ENCODE measurements around the gene CRTC1.

CRTC1 gene

GRCh38 chr19:18780631-18781030, 97.2 kb downstream of the CRTC1 start:
- DNase-seq (ENCODE audit: extremely low read depth in 1 of 2, low read depth in 1 of 2), result no peak

- no peak for DNase-seq (ENCODE audit: extremely low read depth in 1 of 2, low read depth in 1 of 2)
Measured at GRCh38 chr19:18781047-18781600, 97.6 kb downstream of the CRTC1 start.

DNA sequence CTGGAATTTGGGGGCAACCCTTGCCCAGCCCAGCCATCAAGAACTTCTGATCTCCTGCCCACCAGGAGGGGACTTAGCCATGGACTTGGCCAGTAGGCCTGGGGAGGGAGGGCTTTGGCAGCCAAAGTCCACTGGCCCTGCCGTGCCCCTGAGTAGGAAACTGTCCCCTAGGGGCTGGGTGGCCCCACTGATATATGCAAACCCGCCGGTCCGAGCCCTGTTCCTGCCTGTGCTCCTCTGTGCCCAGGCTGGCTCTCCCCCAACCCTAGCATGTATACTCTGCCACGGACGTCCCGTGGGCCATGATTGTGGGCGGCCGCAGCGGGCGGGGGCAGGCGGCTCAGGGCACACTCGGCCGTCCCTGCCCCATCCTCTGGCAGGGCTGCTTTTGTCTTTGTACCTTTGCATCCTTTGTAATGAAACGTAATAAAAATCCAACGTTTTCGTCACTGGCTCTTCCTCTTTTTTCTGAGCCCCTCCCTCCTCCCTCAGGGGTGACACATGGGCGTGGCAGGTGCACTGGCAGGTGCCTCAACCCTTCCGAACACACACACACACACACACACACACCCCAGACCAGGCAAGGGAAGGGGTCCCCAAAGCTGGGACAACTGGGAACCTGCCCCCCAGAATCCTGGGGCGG, 98.5 kb downstream of the CRTC1 start:
- no peak for DNase-seq (ENCODE audit: extremely low read depth in 1 of 2, low read depth in 1 of 2)

GRCh38 chr19:18782559-18783225, 99.2 kb downstream of the CRTC1 start:
- DNase-seq (ENCODE audit: extremely low read depth in 1 of 2, low read depth in 1 of 2), result no peak

DNA sequence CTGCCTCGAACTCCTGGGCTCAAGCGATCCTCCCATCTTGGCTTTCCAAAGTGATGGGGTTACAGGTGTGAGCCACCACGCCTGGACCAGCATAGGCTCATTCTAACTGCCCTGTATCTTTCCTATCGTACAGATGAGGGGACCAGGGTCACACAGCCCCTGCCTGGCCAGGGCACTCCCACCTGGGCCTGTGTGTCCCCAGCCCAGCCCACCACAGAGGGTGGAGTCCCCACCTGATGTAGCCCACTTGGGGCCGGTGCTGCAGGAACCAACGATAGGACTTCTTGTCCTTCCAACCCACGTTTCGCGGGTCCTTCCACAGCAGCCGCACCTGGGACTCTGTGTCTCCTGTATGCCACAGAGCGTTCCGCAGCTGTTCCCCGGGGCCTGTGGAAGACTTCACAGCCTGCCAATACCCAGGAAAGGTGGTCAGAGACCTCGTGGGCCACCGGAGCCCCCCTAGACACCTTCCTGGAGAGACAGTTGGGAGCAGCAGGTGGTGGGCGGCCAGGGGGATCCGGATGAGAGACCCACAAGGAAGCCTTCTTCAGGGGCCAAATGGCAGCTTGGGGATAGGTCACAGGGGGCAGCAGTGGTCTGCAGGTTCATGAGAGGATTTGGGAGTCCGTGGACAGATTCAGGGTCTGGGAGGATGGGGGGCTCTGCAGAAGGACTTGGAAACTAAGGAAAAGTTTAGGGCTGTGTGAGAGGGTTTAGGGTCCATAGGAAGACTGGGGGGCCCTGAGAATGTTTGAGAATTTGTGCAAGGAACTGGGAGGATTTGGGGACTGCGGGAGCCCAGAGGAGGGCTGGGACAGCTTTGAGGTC, 100.7 kb downstream of the CRTC1 start:
- DNase-seq (ENCODE audit: extremely low read depth in 1 of 2, low read depth in 1 of 2), result no peak

DNA sequence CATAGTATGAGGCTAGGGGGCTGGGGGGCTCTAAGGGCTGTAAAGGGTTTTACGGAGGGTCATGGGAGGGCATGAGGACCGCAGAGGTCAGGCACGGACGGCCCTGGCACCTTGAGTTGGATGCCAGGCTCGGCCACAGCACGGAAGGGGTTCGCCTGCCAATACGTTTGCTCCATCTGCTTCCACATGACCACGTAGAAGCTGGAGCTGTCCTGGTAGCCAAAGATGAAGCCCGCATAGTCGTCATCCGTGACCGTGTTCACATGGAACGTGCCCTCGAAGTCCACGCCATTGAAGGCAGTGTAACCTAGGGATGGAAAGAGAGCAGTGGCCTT, 101.3 kb downstream of the CRTC1 start:
- DNase-seq (ENCODE audit: extremely low read depth in 1 of 2, low read depth in 1 of 2), result no peak

- peak; percentile 24 to 57 for DNase-seq (ENCODE audit: extremely low read depth in 1 of 2, low read depth in 1 of 2)
Measured at GRCh38 chr19:18785179-18786124, 102.0 kb downstream of the CRTC1 start.

DNA sequence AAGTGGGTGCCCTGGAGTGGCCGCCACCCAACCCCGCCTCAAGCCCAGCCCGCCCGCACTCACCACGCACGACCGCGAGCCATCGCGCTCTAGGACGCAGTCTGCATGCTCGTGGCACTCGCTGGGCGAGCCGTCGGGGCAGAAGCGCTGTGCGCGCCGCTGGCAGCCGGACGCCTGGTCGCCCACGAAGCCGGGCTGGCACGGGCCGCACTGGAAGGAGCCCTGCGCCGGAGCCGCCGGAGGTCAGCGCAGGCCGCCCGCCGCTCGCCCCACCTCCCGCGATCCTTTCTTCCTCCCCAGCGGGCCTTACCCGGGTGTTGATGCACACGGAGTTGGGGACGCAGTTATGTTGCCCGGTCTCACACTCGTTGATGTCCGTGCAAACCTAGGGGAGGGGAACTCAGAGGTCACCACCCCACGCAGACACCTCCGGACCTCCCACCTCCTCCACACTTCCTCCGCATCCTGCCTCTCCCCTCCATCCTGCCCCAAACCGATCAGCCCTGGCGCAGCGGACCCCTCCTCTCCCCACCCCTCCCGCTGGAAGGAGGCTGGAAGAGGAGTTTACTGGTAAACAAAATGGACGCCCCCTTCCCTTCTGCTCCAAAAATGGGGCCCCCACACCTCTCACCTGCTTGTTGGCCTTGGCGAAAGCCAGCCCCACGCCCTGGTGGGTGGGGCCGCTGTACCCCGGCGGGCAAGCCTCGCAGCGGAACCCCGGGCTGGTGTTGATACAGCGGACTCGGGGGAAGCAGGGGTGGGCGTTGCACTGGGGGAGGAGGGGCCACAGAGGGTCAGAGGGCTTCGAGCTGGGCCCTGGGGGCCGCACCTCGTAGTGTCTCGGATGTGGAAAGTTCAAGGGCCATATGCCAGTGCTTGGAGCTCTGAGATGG, 105.3 kb downstream of the CRTC1 start:
- no peak for DNase-seq (ENCODE audit: extremely low read depth in 1 of 2, low read depth in 1 of 2)

GRCh38 chr19:18789422-18789869, 106.0 kb downstream of the CRTC1 start:
- DNase-seq (ENCODE audit: extremely low read depth in 1 of 2, low read depth in 1 of 2), result no peak

- no peak for DNase-seq (ENCODE audit: extremely low read depth in 1 of 2, low read depth in 1 of 2)
Measured at GRCh38 chr19:18789883-18790565, 106.5 kb downstream of the CRTC1 start.

DNA sequence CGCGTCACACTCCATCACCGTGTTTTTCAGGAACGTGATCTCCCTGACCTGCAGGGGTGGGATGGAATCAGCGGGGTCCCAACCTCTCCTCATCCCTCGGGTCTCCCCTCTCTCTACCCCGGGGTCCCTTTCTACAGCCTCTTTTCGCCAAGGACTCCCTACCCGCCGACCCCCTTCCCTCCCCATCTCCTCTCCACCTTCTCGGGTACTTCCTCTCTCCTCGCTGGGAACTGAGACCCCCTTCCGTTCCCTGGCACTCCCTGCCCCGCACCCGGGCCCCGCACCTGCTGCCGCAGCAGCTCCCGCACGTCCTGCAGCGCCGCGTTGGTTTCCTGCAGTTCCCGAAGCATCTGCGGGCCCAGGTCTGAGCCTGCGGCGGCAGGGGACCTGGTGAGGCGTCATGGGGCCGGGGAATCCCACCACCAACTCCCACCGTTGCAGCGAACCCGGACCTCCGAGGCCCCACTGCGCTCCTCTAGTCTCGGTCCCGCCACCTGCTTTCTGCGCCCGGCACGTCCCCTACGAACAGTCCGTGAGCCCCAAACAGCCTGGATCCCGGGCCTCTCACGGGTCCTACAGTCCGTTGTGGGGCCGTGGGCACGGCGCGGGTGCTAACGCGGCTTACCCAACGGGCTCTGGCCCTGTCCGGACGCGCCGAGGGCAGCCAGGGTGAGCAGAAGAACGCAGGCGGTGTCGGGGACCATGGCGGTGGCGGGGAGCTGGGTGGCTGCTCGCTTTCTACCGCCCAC, 107.3 kb downstream of the CRTC1 start, which contains the start of gene COMP:
Gene COMP, minus strand, starts transcription at position 740 of the 749 bp plus-strand sequence. Its CDS starts 36 bp downstream, at position 704.
- no peak for DNase-seq (ENCODE audit: extremely low read depth in 1 of 2, low read depth in 1 of 2)

- DNase-seq (ENCODE audit: extremely low read depth in 1 of 2, low read depth in 1 of 2), result no peak
Measured at GRCh38 chr19:18791315-18791678, 107.8 kb downstream of the CRTC1 start.

GRCh38 chr19:18792661-18793060, 109.2 kb downstream of the CRTC1 start:
- DNase-seq (ENCODE audit: extremely low read depth in 1 of 2, low read depth in 1 of 2), result no peak

GRCh38 chr19:18793144-18794028, 109.9 kb downstream of the CRTC1 start:
- DNase-seq (ENCODE audit: extremely low read depth in 1 of 2, low read depth in 1 of 2), result no peak

DNA sequence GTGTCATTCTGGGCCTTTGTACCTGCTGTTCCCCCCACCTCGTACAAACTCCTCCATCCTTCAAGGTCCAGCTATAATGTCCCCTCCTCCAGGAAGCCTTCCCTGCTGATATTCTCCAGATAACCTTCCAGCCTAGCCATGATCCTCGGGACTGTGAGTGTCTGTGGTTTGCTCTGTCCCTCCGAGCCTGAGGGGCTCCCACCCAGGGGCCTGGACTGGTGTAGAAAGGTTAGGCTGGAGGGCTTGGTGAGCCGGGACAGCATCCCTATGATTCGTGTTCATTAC, 110.5 kb downstream of the CRTC1 start:
- DNase-seq (ENCODE audit: extremely low read depth in 1 of 2, low read depth in 1 of 2), result no peak

DNA sequence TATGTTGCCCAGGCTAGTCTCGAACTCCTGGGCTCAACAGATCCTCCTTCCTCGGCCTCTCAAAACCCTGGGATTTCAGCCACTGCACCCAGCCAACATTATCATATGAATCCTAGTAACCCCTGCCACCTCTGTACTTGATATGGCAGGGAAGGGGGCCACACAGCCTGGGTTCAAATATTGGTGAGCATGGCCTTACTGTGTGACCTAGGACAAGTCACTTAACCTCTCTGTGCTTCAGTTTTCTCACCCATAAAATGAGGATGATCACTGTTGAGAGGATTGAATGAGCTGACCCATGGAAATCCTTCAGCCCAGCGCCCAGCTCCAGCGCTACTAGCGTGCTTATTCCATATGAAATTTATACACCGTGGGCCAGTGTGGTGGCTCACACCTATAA, 111.2 kb downstream of the CRTC1 start:
- DNase-seq (ENCODE audit: extremely low read depth in 1 of 2, low read depth in 1 of 2), result no peak

GRCh38 chr19:18795540-18795939, 112.1 kb downstream of the CRTC1 start:
- DNase-seq (ENCODE audit: extremely low read depth in 1 of 2, low read depth in 1 of 2), result no peak
